Fibroblast of mammary gland (primary cell): Measurements from ENCODE around the gene VPS8.

ENCODE experiments used
- DNase-seq: peaks from one replicate; pipeline ENCODE4 v3.0.0-alpha.2; 2010; ENCODE audit warnings: low read depth
- H3K4me3 ChIP-seq: 2 replicates; pipeline ENCODE4 v1.5.1; 2011; ENCODE audit warnings: low read depth, mild to moderate bottlenecking, low read length, moderate library complexity; ENCODE audit not compliant: control insufficient read depth
- TF ChIP-seq, protein P1 (sequence below): conservative IDR thresholded peaks from 2 replicates; pipeline ENCODE4 v1.5.1; 2011; ENCODE audit warnings: low read depth, low read length, inconsistent platforms; ENCODE audit not compliant: control insufficient read depth, insufficient read depth

Gene VPS8

DNA sequence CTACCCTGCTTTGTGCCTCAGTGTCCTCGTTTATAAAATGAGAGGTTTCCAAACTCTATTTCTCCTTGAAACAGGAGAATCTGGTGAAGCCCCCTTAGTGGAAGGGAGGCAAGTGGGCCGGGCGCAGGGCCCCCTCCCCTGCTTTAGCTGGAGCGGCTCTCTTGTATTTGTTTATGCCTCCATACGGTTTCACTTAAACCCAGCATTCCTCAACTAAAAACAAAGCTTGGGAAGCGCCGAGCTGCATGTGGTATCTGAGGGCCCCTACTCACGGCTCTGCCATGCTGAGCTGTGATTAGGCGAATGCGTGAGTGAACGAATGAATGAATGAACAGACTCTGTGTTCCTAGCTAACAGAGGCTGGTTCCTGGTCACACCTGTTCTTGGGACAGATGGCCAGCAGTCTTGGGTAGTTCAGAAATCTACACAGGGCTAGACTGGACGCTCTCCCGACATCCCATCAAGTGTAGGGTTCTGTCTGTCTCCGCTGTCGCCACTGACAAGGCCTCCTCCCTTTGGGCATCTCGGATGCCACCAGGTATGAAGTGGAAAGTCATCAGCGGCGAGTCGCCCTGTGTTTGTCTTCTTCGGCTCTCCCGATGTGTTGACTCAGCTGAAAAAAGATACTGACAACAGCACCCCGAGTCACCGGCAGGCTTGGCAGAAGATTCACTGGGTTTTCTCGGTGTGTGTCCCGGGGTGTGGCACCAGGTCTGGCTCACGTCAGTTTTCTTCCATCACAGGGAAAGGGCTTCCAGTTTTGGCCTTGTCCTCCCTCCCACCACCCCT is 42.4 kb upstream of the VPS8 start:
- no peak for DNase-seq
- no peak overlapping the region for H3K4me3 ChIP-seq
- TF ChIP-seq, protein P1, sequence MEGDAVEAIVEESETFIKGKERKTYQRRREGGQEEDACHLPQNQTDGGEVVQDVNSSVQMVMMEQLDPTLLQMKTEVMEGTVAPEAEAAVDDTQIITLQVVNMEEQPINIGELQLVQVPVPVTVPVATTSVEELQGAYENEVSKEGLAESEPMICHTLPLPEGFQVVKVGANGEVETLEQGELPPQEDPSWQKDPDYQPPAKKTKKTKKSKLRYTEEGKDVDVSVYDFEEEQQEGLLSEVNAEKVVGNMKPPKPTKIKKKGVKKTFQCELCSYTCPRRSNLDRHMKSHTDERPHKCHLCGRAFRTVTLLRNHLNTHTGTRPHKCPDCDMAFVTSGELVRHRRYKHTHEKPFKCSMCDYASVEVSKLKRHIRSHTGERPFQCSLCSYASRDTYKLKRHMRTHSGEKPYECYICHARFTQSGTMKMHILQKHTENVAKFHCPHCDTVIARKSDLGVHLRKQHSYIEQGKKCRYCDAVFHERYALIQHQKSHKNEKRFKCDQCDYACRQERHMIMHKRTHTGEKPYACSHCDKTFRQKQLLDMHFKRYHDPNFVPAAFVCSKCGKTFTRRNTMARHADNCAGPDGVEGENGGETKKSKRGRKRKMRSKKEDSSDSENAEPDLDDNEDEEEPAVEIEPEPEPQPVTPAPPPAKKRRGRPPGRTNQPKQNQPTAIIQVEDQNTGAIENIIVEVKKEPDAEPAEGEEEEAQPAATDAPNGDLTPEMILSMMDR = no peak

GRCh38 chr3:184770541-184770940 is 41.4 kb upstream of the VPS8 start:
- H3K4me3 ChIP-seq = no peak overlapping the region
- TF ChIP-seq, protein P1 = no peak
- no peak for DNase-seq

DNA sequence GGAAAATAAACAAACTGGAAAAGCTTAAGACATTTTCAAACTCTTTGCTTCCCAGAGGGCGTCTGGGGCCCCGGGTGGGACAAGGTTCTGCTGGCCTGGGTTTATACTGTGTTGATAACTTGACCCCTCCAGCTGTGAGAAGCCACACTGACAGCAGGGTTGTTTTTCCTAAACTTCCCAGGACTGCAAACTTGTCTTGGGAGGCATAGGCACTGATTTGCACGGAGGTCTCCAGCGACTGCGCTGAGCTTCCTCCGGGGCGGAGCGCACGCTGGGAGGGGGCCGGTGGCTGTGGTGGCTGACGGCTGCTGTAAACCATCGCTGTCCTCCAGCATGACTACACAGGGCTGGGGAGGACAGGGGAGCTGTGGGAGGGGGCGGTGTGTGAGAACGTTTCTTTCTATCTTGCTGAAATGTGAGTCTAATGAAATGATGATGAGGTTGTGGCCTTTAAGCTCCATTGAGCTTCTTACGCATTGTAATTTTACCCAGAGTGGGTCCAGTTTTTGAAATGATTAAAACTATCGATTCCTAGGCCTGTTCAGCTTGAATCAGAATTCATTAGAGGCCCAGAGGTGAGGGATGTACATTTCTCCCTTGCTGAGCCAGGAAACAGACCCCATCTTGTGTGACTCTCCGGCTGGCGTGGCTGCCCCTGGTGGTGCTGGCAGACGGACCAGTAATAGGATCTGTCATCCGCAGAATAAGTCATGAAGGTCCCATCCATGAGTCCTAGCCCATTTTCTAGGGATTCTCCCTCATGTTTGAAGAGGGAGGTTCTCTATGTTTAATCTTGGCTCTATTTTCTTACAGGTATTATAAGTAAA is 40.5 kb upstream of the VPS8 start:
- TF ChIP-seq, protein P1 = no peak
- no peak overlapping the region for H3K4me3 ChIP-seq
- no peak for DNase-seq

GRCh38 chr3:184772667-184773272 is 39.2 kb upstream of the VPS8 start:
- TF ChIP-seq, protein P1 = no peak
- H3K4me3 ChIP-seq = no peak overlapping the region
- no peak for DNase-seq

DNA sequence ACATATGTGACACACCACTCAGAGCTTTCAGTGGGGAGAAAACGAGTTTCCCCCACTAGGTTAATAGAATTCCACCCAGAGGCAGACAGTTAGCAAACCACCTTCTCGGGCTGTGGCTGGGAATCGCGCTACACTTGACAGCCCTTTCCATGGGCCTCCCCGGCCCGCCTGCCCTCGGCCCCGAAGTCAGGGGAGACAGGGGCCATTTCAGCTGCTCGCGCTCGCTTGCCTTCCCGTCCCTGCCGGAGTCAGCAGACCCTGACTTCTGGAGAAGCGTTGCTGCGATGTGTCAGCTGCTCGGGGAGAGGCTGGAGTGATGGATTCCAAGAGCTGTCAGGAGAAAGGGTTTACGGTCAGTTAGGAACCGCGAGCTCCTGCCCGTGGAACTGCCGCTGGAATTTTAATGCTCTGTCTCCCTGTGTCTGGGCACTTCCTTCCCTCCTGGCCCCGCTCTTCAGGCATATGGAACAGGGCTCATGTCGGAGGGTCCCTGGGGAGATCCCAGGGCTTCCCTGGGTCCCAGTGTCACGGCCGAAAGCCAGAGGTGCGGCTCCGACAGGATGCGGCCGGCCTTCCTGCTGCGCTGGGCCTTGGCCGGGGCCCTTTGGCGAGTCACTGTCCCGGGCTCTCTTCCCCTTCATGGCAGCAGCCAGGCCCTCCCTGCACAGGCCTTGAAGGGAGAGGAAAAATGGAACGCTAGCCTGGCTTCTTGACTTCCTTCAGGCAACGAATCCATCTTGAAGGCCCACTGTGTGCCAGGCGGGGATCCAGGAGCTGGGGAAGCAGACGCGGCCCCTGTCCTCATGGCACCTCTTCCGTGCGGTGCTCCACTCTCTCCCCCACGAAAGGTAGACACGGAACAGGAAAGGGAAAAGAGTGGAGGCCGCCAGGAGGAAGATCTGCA is 38.4 kb upstream of the VPS8 start:
- no peak overlapping the region for H3K4me3 ChIP-seq
- DNase-seq = no peak
- TF ChIP-seq, protein P1 = no peak

- TF ChIP-seq, protein P1 = no peak
- no peak overlapping the region for H3K4me3 ChIP-seq
- DNase-seq = no peak
These were observed 35.0 kb upstream of the VPS8 start for GRCh38 chr3:184776916-184777315.
